Activated CD4-positive, alpha-beta T cell treated with anti-CD3 and anti-CD28 coated beads, Interleukin-2, Interleukin-6, amounts not matched to agents 100 ng/mL and 50 ng/mL, durations not matched to agents 16 hours and 8 hours (primary cell): ENCODE data around the gene KRT82.
"Not testable (repeated sequence)": the region's sequence is repeated elsewhere in the genome, so short reads cannot be mapped to it uniquely, and the experiment has no call there.

Experiments
- DNase-seq: peaks from one replicate; pipeline ENCODE4 v3.0.0-alpha.2; 2020

Gene KRT82

DNA sequence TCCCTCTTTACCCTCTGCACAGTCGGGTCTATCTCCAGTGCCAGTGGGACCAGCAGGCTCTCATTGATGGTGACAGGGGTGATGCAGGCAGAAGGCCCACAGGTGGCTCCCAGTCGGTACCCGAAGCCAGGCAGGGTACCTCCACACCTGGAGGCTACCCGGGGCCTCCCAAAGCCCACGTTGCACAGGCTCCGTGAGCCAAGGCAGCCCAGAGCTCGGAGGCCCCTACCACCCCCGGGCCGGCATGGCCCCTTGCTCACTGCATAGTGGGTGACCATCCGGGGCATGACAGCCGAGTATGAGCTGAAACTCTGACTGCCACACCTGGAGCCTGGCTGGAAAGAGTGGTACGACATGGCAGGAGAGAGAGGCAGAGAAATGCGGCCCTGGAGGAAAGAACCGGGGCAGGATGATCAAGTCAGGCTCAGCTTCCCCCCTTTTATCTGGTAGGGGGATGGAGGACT is at the start of gene KRT82:
Gene KRT82, minus strand, starts transcription at position 414 of the 464 bp plus-strand sequence. Its CDS starts 58 bp downstream, at position 356.
- no peak for DNase-seq

GRCh38 chr12:52455821-52456220 is 49.7 kb upstream of the KRT82 start:
- DNase-seq: peak; percentile 14

DNA sequence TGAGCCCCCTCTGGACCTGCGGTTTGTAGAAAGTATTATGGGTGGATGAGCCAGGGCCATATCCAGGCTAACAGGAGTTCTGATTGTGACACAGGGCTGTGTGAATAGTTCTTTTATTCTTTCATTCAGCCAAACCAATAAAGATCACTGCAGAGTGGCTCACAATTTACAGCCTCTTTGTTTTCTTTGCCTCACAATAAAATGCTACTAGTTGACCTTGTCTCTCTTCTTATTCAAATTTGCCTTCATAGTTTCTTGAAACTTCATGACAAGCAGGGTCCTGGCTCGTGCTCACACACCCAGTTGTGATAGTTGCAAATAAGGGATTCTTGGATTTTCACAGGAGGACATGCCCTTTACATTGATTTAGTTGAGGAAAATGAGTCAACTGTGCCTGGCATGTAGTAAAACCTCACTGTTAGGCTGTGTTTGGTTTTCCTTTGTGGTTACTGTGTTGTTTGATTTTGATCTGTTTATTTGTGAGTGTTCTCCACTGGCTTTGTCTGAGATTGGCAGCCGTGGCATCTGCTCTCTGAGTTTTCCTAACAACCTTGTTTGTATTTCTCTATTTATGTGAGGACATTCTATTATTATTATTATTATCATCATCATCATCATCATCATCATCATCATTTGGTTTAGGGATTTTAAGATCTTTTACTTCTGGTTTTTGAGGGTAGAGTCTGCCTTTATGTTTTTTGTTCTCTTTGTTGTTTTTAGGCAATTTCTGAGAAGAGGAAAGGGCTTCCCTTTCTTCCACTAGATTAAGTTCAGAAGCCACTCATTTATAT is 48.5 kb upstream of the KRT82 start:
- DNase-seq: peak; percentile 4

DNA sequence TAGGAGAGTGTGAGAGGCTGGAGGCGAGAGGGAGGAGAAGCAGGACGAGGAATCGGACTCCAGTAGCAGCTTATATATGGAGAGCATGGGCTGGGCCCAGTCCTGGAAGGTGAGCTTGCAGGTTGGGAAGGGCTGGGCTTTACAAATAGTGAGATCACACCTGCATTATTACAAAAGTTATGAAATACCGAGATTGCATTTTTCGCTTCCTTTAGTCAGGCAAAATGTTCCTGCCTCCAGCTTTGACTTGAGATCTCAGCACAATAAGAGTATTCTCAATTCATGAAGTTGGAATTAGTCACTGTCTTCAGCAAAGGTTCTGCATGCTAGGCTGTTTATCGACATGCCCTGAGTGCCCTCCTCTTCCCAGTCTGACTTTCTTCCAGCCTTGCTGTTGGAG is 46.0 kb upstream of the KRT82 start, which contains the start of gene KRT6B:
Gene KRT6B, minus strand, starts transcription at position 46 of the 400 bp plus-strand sequence. CDS start 68 bp downstream, outside the sequence.
- no peak for DNase-seq

- DNase-seq: no peak
Observed at GRCh38 chr12:52448228-52448627, 42.1 kb upstream of the KRT82 start.

DNA sequence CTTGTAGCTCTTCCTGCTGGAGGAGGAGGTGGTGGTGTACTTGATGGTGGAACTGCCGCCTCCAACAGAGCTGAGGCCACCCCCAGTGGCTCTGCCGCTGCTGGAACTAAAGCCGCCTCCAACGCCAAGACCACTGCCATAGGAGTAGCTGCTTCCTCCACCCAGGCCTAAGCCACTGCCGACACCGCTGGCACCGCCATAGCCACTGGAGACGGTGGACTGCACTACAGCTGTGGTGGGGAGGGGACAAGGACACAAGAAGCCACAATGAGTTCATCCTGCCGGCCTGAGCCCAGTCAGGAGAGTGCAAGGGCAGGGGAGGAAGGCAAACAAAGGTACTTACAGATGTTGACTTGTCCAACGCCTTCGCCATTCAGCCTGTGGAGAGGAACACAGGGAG is 41.1 kb upstream of the KRT82 start:
- DNase-seq: not testable (repeated sequence)

- DNase-seq: no peak
Observed at GRCh38 chr12:52446367-52447045, 40.4 kb upstream of the KRT82 start.

GRCh38 chr12:52445876-52446275 is 39.7 kb upstream of the KRT82 start:
- no peak for DNase-seq

DNA sequence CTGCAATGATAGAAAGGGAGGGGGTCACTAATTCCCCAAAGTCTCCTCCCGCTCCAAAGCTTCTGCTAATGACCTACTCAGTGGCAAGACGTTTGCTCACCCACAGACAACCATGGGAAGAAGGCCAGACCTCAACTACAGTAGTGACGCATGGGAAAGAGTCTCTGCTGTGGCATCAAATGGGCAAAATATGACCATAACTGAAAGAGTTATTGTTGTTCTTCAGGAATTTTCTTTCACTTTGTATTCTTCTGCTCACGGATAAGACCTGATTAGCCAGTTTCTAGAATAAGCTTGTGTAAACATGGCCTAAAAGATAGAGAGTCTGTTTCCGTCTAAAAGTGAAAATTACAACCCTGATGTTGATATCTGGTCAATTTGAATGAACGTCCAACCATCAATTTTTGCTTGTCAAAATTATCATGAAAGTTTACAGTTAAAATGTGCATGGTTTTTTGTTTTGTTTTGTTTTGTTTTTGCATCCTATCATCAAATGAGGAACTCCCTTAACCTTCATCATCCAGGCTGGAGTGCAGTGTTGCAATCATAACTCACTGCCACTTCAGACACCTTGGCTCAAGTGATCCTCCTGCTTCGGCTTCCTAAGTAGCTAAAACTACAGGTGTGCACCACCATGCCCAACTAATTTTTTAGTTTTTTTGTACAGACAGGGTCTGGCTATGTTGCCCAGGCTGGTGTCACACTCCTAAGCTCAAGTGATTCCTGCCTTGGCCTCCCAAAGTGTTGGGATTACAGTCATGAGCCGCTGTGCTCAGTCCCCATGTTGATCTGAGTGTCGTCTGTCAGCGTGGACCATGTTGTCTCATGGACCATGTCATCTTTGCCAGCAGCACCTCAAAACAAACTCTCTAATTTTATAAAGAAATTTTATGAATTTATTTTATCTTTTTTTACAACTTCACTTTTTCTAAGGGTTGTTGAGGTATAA is 38.8 kb upstream of the KRT82 start:
- no peak for DNase-seq

DNA sequence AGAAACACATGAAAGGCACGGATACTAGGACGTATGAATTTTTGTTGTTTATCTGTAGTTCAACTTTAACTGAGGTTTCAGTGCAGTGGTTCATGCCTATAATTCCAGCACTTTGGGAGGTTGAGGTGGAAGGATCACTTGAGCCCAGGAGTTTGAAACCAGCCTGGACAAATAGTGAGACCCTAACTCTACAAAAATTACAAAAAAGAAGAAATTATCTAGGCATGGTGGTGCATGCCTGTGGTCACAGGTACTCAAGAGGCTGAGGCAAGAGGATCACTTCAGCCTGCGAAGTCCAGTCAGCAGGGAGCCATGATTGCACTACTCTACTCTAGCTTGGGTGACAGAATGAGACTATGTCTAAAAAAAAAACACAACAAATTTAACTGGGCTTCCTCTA is 37.8 kb upstream of the KRT82 start:
- no peak for DNase-seq

GRCh38 chr12:52442600-52443061 is 36.5 kb upstream of the KRT82 start:
- DNase-seq: no peak

DNA sequence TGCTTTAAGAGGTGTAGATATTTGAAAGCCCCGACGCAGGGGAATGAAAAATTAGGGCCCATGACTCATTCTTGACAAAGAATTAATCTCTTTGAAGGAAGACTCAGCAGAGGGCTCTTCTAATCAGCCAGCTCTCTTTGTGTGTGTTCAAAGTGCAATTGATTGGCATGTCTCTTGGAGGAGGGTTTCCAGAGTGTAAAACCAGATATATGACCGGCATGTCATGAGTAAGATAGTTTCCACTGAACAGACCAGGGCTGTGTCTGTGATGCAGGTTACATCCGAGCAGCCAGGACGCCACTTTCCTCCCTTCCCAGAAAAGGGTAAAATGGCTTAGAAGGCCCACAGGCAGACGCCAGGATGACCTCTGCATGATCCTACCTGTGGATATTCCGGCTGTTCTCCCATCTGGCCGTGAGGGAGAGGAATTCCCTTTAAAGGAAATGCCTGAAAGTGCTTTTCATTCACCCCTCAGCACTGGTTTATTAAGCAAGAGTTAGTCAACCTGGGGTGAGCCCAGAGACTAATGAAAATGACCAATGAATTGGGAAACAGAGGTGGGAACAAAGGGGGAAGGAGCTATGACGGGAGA is 35.3 kb upstream of the KRT82 start:
- DNase-seq: no peak

DNA sequence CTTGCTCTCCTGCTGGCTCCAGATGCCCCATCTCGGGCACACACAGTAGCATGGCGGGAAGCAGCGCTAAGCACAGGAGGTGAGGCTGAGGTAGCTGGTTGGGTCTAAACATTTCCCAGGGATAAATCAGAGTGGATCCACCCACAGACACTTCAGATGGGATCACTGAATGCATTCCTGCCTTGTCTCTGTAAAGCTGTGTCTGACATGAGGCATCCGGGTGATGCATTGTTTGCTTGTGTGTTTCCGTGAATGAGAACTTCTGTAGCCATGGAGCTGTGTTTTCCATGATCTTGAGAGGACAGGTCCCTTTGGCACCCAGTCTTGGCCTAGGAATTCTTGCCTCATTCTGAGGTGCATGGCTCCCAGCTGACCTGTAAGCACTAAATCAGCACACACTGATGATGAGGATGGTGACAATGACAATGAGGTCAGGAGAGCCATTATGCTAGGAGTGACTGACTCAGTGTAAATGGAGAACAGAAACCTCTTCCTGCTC is 34.7 kb upstream of the KRT82 start:
- DNase-seq: no peak

GRCh38 chr12:52439845-52440244 is 33.7 kb upstream of the KRT82 start:
- no peak for DNase-seq

DNA sequence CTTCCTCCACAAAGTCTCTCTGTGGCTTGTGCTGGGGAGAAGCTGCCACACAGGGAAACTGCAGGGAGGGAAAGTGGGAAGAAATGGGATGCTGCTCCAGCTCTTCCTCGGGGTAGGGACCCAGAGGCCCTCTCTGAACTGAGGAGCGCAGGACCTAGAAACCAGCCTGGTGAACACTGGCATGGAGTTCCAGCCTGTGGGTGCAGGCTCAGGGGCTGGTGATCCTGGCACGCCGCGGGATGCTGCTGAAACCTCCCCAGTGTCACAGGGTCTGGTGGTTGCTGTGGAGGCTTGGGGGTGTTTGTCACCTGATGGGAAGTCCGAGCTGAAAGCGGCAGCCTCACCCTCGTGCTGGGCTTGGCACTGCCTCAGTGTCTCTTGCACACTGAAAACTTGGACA is 33.3 kb upstream of the KRT82 start:
- no peak for DNase-seq

DNA sequence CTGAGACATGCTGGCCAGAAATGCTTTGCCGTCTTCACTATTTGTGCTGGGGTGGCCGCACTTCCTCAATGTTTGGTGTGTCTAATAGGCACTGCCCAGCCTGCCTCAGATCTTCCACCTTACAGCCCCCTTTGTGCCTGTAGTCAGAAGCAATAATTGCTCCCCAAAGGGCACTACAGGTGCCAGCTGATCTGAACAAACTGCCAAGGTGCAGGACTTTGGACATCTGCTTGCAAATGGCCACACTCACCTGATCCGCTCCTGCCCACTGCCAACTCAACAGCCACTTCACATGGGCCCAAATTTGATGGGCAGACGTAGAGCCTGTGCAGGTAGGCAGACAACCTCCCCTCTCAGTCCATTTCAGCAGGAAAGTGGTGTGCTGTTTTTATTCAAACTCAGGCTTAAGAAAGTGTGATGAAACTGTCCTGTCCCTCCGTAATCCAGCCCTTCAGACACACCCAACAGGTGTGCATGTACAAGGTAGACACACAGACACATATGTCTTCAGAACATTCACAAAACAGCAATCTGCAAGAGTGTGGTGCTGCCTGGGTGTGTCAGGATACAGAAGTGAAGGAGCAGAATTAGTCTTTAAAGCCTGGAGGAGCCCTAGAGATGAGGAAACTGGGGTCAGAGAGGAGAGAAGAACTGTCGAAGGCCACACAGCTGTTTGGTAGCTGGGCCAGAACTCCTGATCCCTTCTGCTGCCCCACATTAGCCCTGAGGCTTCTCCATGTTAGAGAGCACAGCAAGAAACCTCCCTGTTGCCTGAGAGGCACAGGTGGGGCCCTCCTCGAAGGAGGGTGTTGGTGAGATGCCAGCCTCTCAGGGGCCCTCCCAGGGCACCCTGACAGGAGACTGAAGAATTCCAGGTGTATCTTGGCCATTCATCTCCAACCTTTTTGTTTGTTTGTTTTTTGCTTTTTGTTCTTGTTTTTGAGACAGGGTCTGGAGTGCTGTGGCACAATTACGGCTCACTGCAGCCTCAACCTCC is 32.5 kb upstream of the KRT82 start:
- no peak for DNase-seq

DNA sequence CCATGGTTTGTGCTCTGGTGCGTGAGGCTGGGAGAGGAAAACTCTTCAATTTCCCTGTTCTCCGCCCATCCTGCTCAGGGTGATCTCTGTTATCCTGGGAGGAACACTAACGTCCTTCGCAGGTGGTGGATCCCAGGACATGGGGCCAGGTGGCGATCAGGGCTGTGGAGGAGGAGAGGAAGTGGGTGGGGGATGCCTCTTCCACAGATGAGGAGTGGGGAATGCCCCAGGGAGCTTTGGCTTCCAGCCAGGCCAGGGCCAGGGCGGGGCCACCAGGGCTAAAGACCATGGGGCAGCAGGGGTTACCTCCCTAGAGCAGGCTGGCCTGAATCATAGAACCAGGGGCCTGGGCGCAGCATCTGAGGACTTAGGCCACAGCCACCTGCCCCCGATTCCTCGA is 31.4 kb upstream of the KRT82 start:
- no peak for DNase-seq

DNA sequence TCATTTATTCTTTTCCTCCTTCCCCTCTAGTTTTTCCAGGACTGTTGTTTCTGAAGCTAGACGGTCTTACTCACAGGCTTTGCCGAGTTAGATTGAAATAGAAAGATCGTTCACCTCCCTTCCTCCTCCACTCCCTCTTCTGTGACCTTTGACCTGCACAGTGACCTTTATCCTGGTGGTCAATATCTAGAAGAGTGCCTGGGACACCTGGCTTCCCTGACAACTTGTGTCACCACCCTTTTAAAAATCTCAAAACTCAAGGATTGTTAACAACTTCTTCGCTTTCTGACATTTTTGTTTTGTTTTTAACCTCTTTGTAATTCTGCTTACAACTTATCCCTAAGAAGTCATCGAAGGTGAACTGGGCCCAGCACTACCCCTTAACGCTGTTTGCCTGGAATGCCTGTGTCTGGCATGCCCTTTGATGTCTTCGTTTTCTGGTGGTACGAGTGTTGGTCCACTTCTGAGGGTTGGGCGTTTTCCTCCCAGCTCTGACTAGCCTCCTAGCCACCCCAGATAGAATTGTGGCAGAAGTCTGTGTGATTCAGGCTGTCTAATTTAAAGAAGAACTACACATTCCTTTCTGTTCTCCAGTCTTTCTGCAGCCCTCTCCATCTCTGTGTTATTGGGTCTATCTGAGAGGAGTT is 30.8 kb upstream of the KRT82 start:
- DNase-seq: no peak

GRCh38 chr12:52436000-52436827 is 30.1 kb upstream of the KRT82 start:
- DNase-seq: no peak

DNA sequence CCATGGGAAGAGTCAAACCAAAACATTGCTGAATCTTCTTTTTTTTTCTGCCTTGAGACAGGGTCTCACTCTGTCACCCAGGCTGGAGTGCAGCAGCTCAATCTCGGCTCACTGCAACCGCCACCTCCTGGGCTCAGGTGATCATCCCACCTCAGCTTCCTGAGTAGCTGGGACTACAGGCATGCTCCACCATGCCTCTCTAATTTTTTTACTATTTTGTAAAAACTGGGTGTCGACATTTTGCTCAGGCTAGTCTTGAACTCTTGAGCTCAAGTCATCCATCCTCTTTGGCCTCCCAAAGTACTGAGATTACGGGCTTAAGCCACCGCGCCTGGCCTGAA is 29.5 kb upstream of the KRT82 start:
- DNase-seq: no peak
